OCI-LY1 (cell line): ENCODE data around the gene LDLRAD2.
A peak's percentile ranks its signal among the peaks of the same experiment; 100 is the strongest.

Source experiments
- H2AFZ ChIP-seq: fragments of 200-600 bp; sonication (generic), shearing (Covaris generic); 2 replicates; pipeline ENCODE4 v1.6.0; 2014; ENCODE audit warnings: antibody characterized with exemption, mild to moderate bottlenecking, low read length
- H3F3A ChIP-seq: fragments of 200-600 bp; sonication (generic), shearing (Covaris generic); 2 replicates; pipeline ENCODE4 v1.6.0; 2014; ENCODE audit warnings: mild to moderate bottlenecking, antibody characterized with exemption, low read length, moderate library complexity; ENCODE audit not compliant: insufficient read depth
- H3K27ac ChIP-seq: fragments of 200-600 bp; sonication (generic); 2 replicates; pipeline ENCODE4 v1.5.1; 2014; ENCODE audit warnings: low read length, mixed run types, mild to moderate bottlenecking, low read depth; ENCODE audit not compliant: poor library complexity, severe bottlenecking
- H3K27me3 ChIP-seq: fragments of 200-600 bp; sonication (generic); 2 replicates; pipeline ENCODE4 v1.6.0; 2014; ENCODE audit warnings: antibody characterized with exemption, mild to moderate bottlenecking, low read length, moderate library complexity; ENCODE audit not compliant: insufficient read depth
- H3K36me3 ChIP-seq: fragments of 200-600 bp; sonication (generic); 2 replicates; pipeline ENCODE4 v1.6.1; 2014; ENCODE audit warnings: mild to moderate bottlenecking, antibody characterized with exemption, low read length, moderate library complexity, mixed read lengths; ENCODE audit not compliant: insufficient read depth
- H3K4me1 ChIP-seq: fragments of 200-600 bp; sonication (generic); 2 replicates; pipeline ENCODE4 v1.5.1; 2014; ENCODE audit warnings: mild to moderate bottlenecking, low read length, moderate library complexity; ENCODE audit not compliant: insufficient read depth, severe bottlenecking
- H3K4me2 ChIP-seq: fragments of 200-600 bp; sonication (generic), shearing (Covaris generic); 2 replicates; pipeline ENCODE4 v1.6.1; 2014; ENCODE audit warnings: low read length
- H3K4me3 ChIP-seq: fragments of 200-600 bp; sonication (generic); 2 replicates; pipeline ENCODE4 v1.5.1; 2014; ENCODE audit warnings: low read length, low read depth, mild to moderate bottlenecking, mixed read lengths; ENCODE audit not compliant: poor library complexity, severe bottlenecking
- H3K79me2 ChIP-seq: fragments of 200-600 bp; shearing (Covaris generic); 2 replicates; pipeline ENCODE4 v1.6.1; 2016; ENCODE audit warnings: mixed run types, low read length, mixed read lengths; ENCODE audit not compliant: insufficient read depth
- H3K9ac ChIP-seq: fragments of 200-600 bp; sonication (generic), shearing (Covaris generic); 2 replicates; pipeline ENCODE4 v1.6.1; 2014; ENCODE audit warnings: mild to moderate bottlenecking, low read length, mixed read lengths
- H3K9me2 ChIP-seq: fragments of 200-600 bp; sonication (generic), shearing (Covaris generic); 2 replicates; pipeline ENCODE4 v1.6.1; 2014; ENCODE audit warnings: low read depth, mild to moderate bottlenecking, low read length, mixed read lengths
- H3K9me3 ChIP-seq: fragments of 200-600 bp; shearing (Covaris generic); 2 replicates; pipeline ENCODE4 v1.6.1; 2014; ENCODE audit warnings: low read length, mixed read lengths
- H4K20me1 ChIP-seq: fragments of 200-600 bp; sonication (generic), shearing (Covaris generic); 2 replicates; pipeline ENCODE4 v1.6.0; 2016; ENCODE audit warnings: mild to moderate bottlenecking, low read length; ENCODE audit not compliant: insufficient read depth
- EZH2 ChIP-seq: fragments of 200-600 bp; sonication (generic), shearing (Covaris generic); IDR thresholded peaks from 2 replicates; pipeline ENCODE4 v1.8.0; 2017; ENCODE audit warnings: borderline replicate concordance, mixed run types, mild to moderate bottlenecking, antibody characterized with exemption, low read length, moderate library complexity, mixed read lengths
- TF ChIP-seq, protein P1 (sequence below): fragments of 200-600 bp; sonication (generic), shearing (Covaris generic); IDR thresholded peaks from 2 replicates; pipeline ENCODE4 v1.5.1; 2017; ENCODE audit warnings: mild to moderate bottlenecking, antibody characterized with exemption, low read length, moderate library complexity, mixed read lengths

LDLRAD2 gene

DNA sequence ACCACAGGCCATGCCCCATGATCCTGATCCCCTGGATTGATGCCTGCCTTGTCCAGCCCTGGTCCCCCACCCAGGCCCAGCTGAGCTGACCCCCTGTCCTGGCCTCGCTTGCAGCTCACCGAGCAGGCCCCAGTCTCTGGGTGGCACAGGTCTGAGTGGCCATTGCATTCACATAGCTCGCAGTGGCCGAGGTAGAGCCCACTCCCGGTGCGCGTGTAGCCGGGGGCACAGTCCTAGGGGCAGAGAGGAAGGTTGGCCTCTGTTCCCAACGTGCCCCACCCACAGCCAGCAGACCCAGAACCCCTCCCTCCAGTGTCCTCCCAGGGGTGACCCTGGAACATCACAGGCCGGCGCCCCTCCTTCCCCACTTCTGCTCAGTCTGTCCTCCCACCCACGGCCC, 51.9 kb downstream of the LDLRAD2 start:
- H3K9me3 ChIP-seq: peaks cover 4% of the 10 kb centered on the region; the same call in 1 of the 2 replicates
- H3K4me1 ChIP-seq: peaks cover 44% of the 10 kb centered on the region
- H3K9ac ChIP-seq: no peak overlapping the region
- no peak overlapping the region for H2AFZ ChIP-seq
- no peak overlapping the region for H3K4me2 ChIP-seq
- H3F3A ChIP-seq: no peaks in the 10 kb centered on the region
- H3K36me3 ChIP-seq: peaks cover 13% of the 10 kb centered on the region; the same call in 1 of the 2 replicates
- H3K9me2 ChIP-seq: no peaks in the 10 kb centered on the region
- H3K79me2 ChIP-seq: no peaks in the 10 kb centered on the region
- no peak overlapping the region for H3K27ac ChIP-seq
- H4K20me1 ChIP-seq: no peaks in the 10 kb centered on the region
- peaks cover 8% of the 10 kb centered on the region; the same call in 1 of the 2 replicates for H3K27me3 ChIP-seq
- no peak overlapping the region for H3K4me3 ChIP-seq
- TF ChIP-seq EZH2: no peak
- TF ChIP-seq, protein P1, sequence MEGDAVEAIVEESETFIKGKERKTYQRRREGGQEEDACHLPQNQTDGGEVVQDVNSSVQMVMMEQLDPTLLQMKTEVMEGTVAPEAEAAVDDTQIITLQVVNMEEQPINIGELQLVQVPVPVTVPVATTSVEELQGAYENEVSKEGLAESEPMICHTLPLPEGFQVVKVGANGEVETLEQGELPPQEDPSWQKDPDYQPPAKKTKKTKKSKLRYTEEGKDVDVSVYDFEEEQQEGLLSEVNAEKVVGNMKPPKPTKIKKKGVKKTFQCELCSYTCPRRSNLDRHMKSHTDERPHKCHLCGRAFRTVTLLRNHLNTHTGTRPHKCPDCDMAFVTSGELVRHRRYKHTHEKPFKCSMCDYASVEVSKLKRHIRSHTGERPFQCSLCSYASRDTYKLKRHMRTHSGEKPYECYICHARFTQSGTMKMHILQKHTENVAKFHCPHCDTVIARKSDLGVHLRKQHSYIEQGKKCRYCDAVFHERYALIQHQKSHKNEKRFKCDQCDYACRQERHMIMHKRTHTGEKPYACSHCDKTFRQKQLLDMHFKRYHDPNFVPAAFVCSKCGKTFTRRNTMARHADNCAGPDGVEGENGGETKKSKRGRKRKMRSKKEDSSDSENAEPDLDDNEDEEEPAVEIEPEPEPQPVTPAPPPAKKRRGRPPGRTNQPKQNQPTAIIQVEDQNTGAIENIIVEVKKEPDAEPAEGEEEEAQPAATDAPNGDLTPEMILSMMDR: no peak

DNA sequence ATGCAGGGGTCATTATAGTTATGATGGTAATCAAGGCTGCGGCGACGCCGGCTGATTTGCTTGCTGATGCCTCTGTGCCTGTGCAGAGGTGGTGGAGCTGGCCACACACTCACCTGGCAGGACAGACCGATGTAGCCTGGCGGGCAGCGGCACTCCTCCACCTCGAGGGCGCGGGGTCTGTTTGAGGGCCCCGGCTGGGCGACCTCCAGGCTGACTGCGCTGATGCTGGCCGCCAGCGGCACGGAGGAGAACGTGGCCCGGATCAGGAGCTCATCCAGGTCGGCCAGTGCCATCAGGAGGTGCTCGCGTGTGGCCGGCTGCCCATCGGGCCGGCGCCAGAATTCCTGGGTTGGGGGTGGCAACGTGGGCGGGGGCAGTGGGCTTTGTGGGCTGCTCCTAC, 52.7 kb downstream of the LDLRAD2 start:
- Histone ChIP-seq H3K4me2 (no peak overlapping the region), H3K9me3 (peaks cover 4% of the 10 kb centered on the region; the same call in 1 of the 2 replicates), H3K9ac (no peak overlapping the region; the same call in 1 of the 2 replicates), H3K27ac (peak overlapping the region; percentile 94), H2AFZ (no peak overlapping the region), H3K9me2 (no peaks in the 10 kb centered on the region), H4K20me1 (no peaks in the 10 kb centered on the region), H3K4me1 (peaks cover 44% of the 10 kb centered on the region), H3K36me3 (peaks cover 13% of the 10 kb centered on the region; the same call in 1 of the 2 replicates), H3K4me3 (no peak overlapping the region), H3K79me2 (no peaks in the 10 kb centered on the region), H3K27me3 (peaks cover 8% of the 10 kb centered on the region; the same call in 1 of the 2 replicates), H3F3A (no peaks in the 10 kb centered on the region)
- TF ChIP-seq, protein P1: no peak
- no peak for TF ChIP-seq EZH2

DNA sequence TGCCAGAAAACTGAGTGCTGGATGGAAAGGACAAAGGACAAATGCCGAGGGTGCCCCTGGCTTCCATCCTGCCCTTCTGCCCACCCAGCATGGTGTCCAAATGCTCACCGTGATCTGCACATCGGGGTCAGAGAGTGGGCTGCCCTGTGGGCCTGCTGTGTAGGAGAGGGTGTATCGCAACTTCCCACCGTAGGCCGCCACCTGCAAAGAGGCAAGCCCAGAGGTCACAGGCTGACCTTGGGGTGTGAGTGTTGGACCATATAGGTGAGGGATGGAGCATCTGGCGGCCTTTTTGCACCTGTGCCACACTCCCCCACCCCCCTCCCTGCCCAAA, 53.5 kb downstream of the LDLRAD2 start:
- Histone ChIP-seq H4K20me1 (no peaks in the 10 kb centered on the region), H3K36me3 (peaks cover 13% of the 10 kb centered on the region; the same call in 1 of the 2 replicates), H3K4me2 (peak overlapping the region; percentile 53), H3K9ac (peak overlapping the region; percentile 46; the same call in 1 of the 2 replicates), H3K9me3 (peaks cover 4% of the 10 kb centered on the region; the same call in 1 of the 2 replicates), H3K79me2 (no peaks in the 10 kb centered on the region), H3K27me3 (peaks cover 1% of the 10 kb centered on the region; the same call in 1 of the 2 replicates), H3K4me1 (peaks cover 44% of the 10 kb centered on the region), H3F3A (no peaks in the 10 kb centered on the region), H2AFZ (no peak overlapping the region), H3K4me3 (peak overlapping the region; percentile 27), H3K9me2 (no peaks in the 10 kb centered on the region), H3K27ac (peak overlapping the region; percentile 94)
- no peak for TF ChIP-seq EZH2
- TF ChIP-seq, protein P1: no peak
